ENCODE data around the gene MAP4K1.
"Not testable (repeated sequence)": the region's sequence is repeated elsewhere in the genome, so short reads cannot be mapped to it uniquely, and the experiment has no call there.

Gene MAP4K1

DNA sequence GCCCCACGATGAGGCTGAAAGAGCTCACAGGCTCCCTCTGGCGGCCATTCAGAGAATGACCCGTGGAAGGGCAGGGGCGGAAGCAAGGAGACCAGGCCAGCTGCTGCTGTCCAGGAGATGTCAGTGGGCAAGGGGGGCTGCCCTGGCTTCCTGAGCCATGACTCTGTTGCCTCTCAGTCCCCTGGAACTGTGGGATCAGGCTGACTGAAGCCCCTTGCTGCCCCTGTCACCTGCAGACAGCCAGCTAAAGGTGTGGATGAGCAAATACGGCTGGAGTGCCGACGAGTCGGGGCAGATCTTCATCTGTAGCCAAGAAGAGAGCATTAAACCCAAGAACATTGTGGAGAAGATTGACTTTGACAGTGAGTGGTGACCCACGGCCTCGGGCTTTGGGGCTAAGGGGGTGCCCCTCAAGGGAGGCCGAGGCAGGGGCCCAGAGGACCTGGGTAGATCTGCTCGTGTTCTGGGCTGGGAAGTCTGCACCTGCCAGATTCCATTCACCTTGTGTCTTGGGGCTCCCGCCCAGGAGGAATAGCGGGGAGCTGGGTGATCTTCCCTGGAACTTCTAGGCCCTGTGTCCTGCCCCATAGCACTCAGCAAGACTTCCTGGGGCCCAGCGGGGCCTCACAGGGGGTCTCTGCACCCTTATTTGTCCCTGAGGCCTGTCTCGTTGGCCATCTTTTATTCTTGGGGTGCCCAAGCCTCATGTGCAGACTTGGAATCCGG, 17.2 kb upstream of the MAP4K1 start:
- no peak overlapping the region for H3K4me3 ChIP-seq (ENCODE audit: low read length)
- peak; percentile 57 for DNase-seq (ENCODE audit: low read depth)
- peak; percentile 89 for TF ChIP-seq CTCF (IDR thresholded peaks at IDR 0.05; ENCODE audit: insufficient read depth, low read depth, low read length, missing control alignments)

GRCh38 chr19:38632476-38633213, 14.9 kb upstream of the MAP4K1 start:
- DNase-seq (ENCODE audit: low read depth), result no peak
- H3K4me3 ChIP-seq (ENCODE audit: low read length), result no peak overlapping the region
- no peak for TF ChIP-seq CTCF (IDR thresholded peaks at IDR 0.05; ENCODE audit: insufficient read depth, low read depth, low read length, missing control alignments)

GRCh38 chr19:38631811-38632475, 14.2 kb upstream of the MAP4K1 start:
- H3K4me3 ChIP-seq (ENCODE audit: low read length); DNase-seq (ENCODE audit: low read depth): not testable (repeated sequence)

GRCh38 chr19:38631301-38631700, 13.5 kb upstream of the MAP4K1 start:
- not testable (repeated sequence) for DNase-seq (ENCODE audit: low read depth); H3K4me3 ChIP-seq (ENCODE audit: low read length)

- no peak overlapping the region for H3K4me3 ChIP-seq (ENCODE audit: low read length)
- DNase-seq (ENCODE audit: low read depth), result no peak
- no peak for TF ChIP-seq CTCF (IDR thresholded peaks at IDR 0.05; ENCODE audit: insufficient read depth, low read depth, low read length, missing control alignments)
Measured at GRCh38 chr19:38629568-38629967, 11.8 kb upstream of the MAP4K1 start.

GRCh38 chr19:38626401-38626800, 8.6 kb upstream of the MAP4K1 start:
- no peak overlapping the region for H3K4me3 ChIP-seq (ENCODE audit: low read length)
- TF ChIP-seq CTCF (IDR thresholded peaks at IDR 0.05; ENCODE audit: insufficient read depth, low read depth, low read length, missing control alignments), result no peak
- no peak for DNase-seq (ENCODE audit: low read depth)

DNA sequence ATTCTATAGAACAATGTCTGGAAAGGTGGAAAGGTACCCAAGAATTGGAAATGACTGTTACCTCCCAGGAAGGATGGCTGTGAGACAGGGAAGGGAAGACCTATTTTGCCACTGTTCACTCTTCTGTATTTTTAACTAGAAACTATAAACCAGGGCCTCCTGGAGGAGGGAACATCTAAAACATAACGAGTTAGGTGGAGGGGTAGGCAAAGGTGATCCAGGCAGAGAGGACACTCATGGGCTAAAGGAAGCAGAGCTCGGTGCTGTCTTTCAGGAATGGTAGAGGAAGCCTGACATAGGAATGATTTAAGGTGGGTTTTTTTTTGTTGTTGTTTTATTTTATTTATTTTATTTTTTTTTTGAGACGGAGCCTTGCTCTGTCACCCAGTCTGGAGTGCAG, 7.1 kb upstream of the MAP4K1 start:
- DNase-seq (ENCODE audit: low read depth), result no peak
- no peak overlapping the region for H3K4me3 ChIP-seq (ENCODE audit: low read length)
- no peak for TF ChIP-seq CTCF (IDR thresholded peaks at IDR 0.05; ENCODE audit: insufficient read depth, low read depth, low read length, missing control alignments)

All from epithelial cell of esophagus (primary cell).